Lower leg skin (tissue), 4 donors: ENCODE measurements around the gene KCNE1. TPM values are rescaled to one million over a fixed set of nuclear protein-coding genes. Genes with fewer than 3 reads are reported as not detected.
"Not testable (repeated sequence)": the region's sequence is repeated elsewhere in the genome, so short reads cannot be mapped to it uniquely, and the experiment has no call there.

Source experiments
- DNase-seq, 2 donors: peaks; one replicate each; pipeline ENCODE4 v3.0.0-alpha.2; 2019; ENCODE audit warnings: low spot score in 2 of 2
- H3K4me3 ChIP-seq: fragments of 200-600 bp; sonication (generic); 2 replicates; pipeline ENCODE4 v1.5.1; 2017; ENCODE audit warnings: mild to moderate bottlenecking, low read depth; ENCODE audit not compliant: poor library complexity, severe bottlenecking
- CTCF ChIP-seq, 3 donors: fragments of 450-650 bp; IDR thresholded peaks; one replicate each; pipeline ENCODE4 v1.5.1; 2016; ENCODE audit warnings: antibody characterized with exemption in 3 of 3, mild to moderate bottlenecking in 3 of 3, moderate library complexity in 2 of 3
- POLR2A ChIP-seq, 2 donors: fragments of 450-650 bp; IDR thresholded peaks; one replicate each; pipeline ENCODE4 v1.6.1; 2016 to 2017; ENCODE audit warnings: antibody characterized with exemption in 2 of 2, mild to moderate bottlenecking in 1 of 2, moderate library complexity in 1 of 2
- WGBS, 2 donors: methylation state at CpG; one replicate each; pipeline ENCODE4 v1.1.5; 2018; 5-methylcytosine and 5-hydroxymethylcytosine counted together
- intact Hi-C: fragments of 100-400 bp; cut with DNase I; formaldehyde crosslinking; loops from one replicate; pipeline ENCODE4 v1.15.0; 2023; ENCODE audit warnings: low total_unique reads
- total RNA-seq, 4 donors: library from RNA; depleted of rRNA; stranded (reverse); fragments of >200 nt; gene quantifications; one replicate each; pipeline ENCODE4 v1.1.0, GENCODE V29; 2016

KCNE1 gene
- total RNA-seq, 4 donors from 2014 or later = 0.13 to 1.4 (median 0.64) TPM

GRCh38 chr21:34558166-34558565 lies 46.2 kb upstream of the KCNE1 start:
- 57 to 58% methylated on average over 5 of the region's 5 CpGs for WGBS, 2 donors
- intact Hi-C loops = loop anchor here (2.0 kb wide), 1 partner anchor 17 kb away; no protein-coding TSS in a partner anchor
- TF ChIP-seq POLR2A (IDR thresholded peaks at IDR 0.05) (no peak), CTCF (IDR thresholded peaks at IDR 0.05) (no peak)
- H3K4me3 ChIP-seq = no peak overlapping the region
- DNase-seq = no peak

- intact Hi-C loops = no loop called here
- no peak for DNase-seq
- TF ChIP-seq POLR2A (IDR thresholded peaks at IDR 0.05) (no peak), CTCF (IDR thresholded peaks at IDR 0.05) (no peak)
- WGBS, 2 donors = 83 to 84% methylated on average over 5 of the region's 5 CpGs
- no peak overlapping the region for H3K4me3 ChIP-seq
Measured at GRCh38 chr21:34557261-34557660, 45.3 kb upstream of the KCNE1 start.

GRCh38 chr21:34554670-34555069 lies 42.7 kb upstream of the KCNE1 start:
- H3K4me3 ChIP-seq, DNase-seq, intact Hi-C loops: not testable (repeated sequence)
- 94 to 96% methylated on average over 2 of the region's 2 CpGs for WGBS, 2 donors

- WGBS, 2 donors = 95 to 99% methylated on average over 4 of the region's 4 CpGs
- intact Hi-C loops = no loop called here
- TF ChIP-seq POLR2A (IDR thresholded peaks at IDR 0.05) = no peak
- TF ChIP-seq CTCF (IDR thresholded peaks at IDR 0.05) = no peak
- no peak for DNase-seq
- H3K4me3 ChIP-seq = no peak overlapping the region
Measured at GRCh38 chr21:34554227-34554626, 42.2 kb upstream of the KCNE1 start.

GRCh38 chr21:34553151-34553952 lies 41.3 kb upstream of the KCNE1 start:
- DNase-seq = no peak
- WGBS, 2 donors = 57 to 63% methylated on average over 9 of the region's 9 CpGs
- no peak overlapping the region for H3K4me3 ChIP-seq
- intact Hi-C loops = no loop called here
- TF ChIP-seq CTCF (IDR thresholded peaks at IDR 0.05) (no peak), POLR2A (IDR thresholded peaks at IDR 0.05) (no peak)

- no peak for TF ChIP-seq POLR2A (IDR thresholded peaks at IDR 0.05)
- TF ChIP-seq CTCF (IDR thresholded peaks at IDR 0.05) = no peak
- H3K4me3 ChIP-seq = no peak overlapping the region
- no peak for DNase-seq
- intact Hi-C loops = no loop called here
- WGBS, 2 donors = 59 to 61% methylated on average over 7 of the region's 7 CpGs
Measured at GRCh38 chr21:34552360-34553098, 40.5 kb upstream of the KCNE1 start.
